Neutrophil (primary cell): ENCODE measurements around the gene SETD4.
"Not testable (repeated sequence)": the region's sequence is repeated elsewhere in the genome, so short reads cannot be mapped to it uniquely, and the experiment has no call there.

ENCODE experiments used
- H3K27ac ChIP-seq: fragments of 200-600 bp; sonication (generic); 2 replicates; pipeline ENCODE4 v1.5.1; 2016; ENCODE audit warnings: mild to moderate bottlenecking, moderate library complexity
- H3K27me3 ChIP-seq: fragments of 200-600 bp; sonication (generic); 2 replicates; pipeline ENCODE4 v1.6.0; 2016; ENCODE audit warnings: mild to moderate bottlenecking
- H3K36me3 ChIP-seq: fragments of 200-600 bp; sonication (generic); 2 replicates; pipeline ENCODE4 v1.5.1; 2017
- H3K4me1 ChIP-seq, 2 experiments: fragments of 200-600 bp in 1 of 2; sonication (generic) in 1 of 2; 1 replicate in 1 of 2; 2 replicates in 1 of 2; pipeline versions ENCODE4 v1.5.1 to v1.6.1; 2013 to 2016; ENCODE audit warnings: low read depth in 1 of 2, low read length in 1 of 2, mild to moderate bottlenecking in 1 of 2, moderate library complexity in 1 of 2; ENCODE audit not compliant: control insufficient read depth in 1 of 2, insufficient read depth in 1 of 2
- H3K4me3 ChIP-seq, 2 experiments: fragments of 200-600 bp in 1 of 2; sonication (generic) in 1 of 2; 1 replicate in 1 of 2; 2 replicates in 1 of 2; pipeline ENCODE4 v1.5.1; 2013 to 2016; ENCODE audit warnings: low read depth in 1 of 2, low read length in 1 of 2, mild to moderate bottlenecking in 1 of 2, moderate library complexity in 1 of 2
- H3K9me3 ChIP-seq: fragments of 200-600 bp; sonication (generic); 2 replicates; pipeline ENCODE4 v1.5.1; 2016
- CTCF ChIP-seq: fragments of 200-600 bp; sonication (generic); IDR thresholded peaks from 2 replicates; pipeline ENCODE4 v1.5.1; 2016; ENCODE audit warnings: antibody characterized with exemption

The SETD4 gene

GRCh38 chr21:36076878-36077655 is 16.7 kb upstream of the SETD4 start:
- H3K4me1 ChIP-seq = peaks cover 0 to 18% of the 10 kb centered on the region in 2 experiments
- no peak for TF ChIP-seq CTCF
- no peak overlapping the region for H3K4me3 ChIP-seq
- no peak overlapping the region for H3K27ac ChIP-seq
- no peaks in the 10 kb centered on the region for H3K36me3 ChIP-seq
- H3K27me3 ChIP-seq = no peaks in the 10 kb centered on the region
- no peaks in the 10 kb centered on the region for H3K9me3 ChIP-seq

- Histone ChIP-seq H3K4me3 (no peak overlapping the region), H3K27ac (no peak overlapping the region), H3K27me3 (no peaks in the 10 kb centered on the region), H3K4me1 (peaks cover 0 to 18% of the 10 kb centered on the region in 2 experiments), H3K36me3 (no peaks in the 10 kb centered on the region), H3K9me3 (no peaks in the 10 kb centered on the region)
- TF ChIP-seq CTCF = no peak
These were observed 15.6 kb upstream of the SETD4 start for GRCh38 chr21:36075953-36076352.

GRCh38 chr21:36075171-36075570 is 14.8 kb upstream of the SETD4 start:
- Histone ChIP-seq H3K4me3 (no peak overlapping the region), H3K4me1 (peaks cover 3 to 21% of the 10 kb centered on the region in 2 experiments), H3K27me3 (no peaks in the 10 kb centered on the region), H3K36me3 (no peaks in the 10 kb centered on the region), H3K27ac (no peak overlapping the region), H3K9me3 (no peaks in the 10 kb centered on the region)
- TF ChIP-seq CTCF = no peak

GRCh38 chr21:36073911-36074310 is 13.6 kb upstream of the SETD4 start:
- H3K4me3 ChIP-seq, H3K9me3 ChIP-seq, H3K36me3 ChIP-seq, H3K27ac ChIP-seq, H3K27me3 ChIP-seq: not testable (repeated sequence)
- peaks cover 12 to 19% of the 10 kb centered on the region in 2 experiments for H3K4me1 ChIP-seq

GRCh38 chr21:36073181-36073580 is 12.9 kb upstream of the SETD4 start:
- H3K4me1 ChIP-seq = peaks cover 12 to 15% of the 10 kb centered on the region in 2 experiments

More at GRCh38 chr21:36073181-36073580, 12.9 kb upstream of the SETD4 start:
- no peak overlapping the region for H3K27ac ChIP-seq
- no peak overlapping the region for H3K4me3 ChIP-seq
- H3K9me3 ChIP-seq = no peaks in the 10 kb centered on the region
- H3K27me3 ChIP-seq = no peaks in the 10 kb centered on the region
- no peak for TF ChIP-seq CTCF
- H3K36me3 ChIP-seq = no peaks in the 10 kb centered on the region
